Mesendoderm (in vitro differentiated cells): ENCODE data around the gene HIP1.

Experiments used
- DNase-seq: peaks from one replicate; pipeline ENCODE4 v3.0.0; 2013
- H2AK5ac ChIP-seq: 2 replicates; pipeline ENCODE4 v1.6.1; 2013; ENCODE audit warnings: low read length, inconsistent platforms
- H2BK120ac ChIP-seq: 2 replicates; pipeline ENCODE4 v1.6.1; 2013; ENCODE audit warnings: low read depth, mild to moderate bottlenecking, low read length, moderate library complexity, mixed read lengths
- H2BK15ac ChIP-seq: replicated peaks from 2 replicates; pipeline ENCODE4 v1.6.1; 2013; ENCODE audit warnings: low read depth, mild to moderate bottlenecking, moderate library complexity
- H2BK5ac ChIP-seq: 2 replicates; pipeline ENCODE4 v1.6.1; 2013; ENCODE audit warnings: low read length, inconsistent platforms
- H3K18ac ChIP-seq: 2 replicates; pipeline ENCODE4 v1.6.1; 2013; ENCODE audit warnings: mild to moderate bottlenecking, low read length, mixed read lengths
- H3K23ac ChIP-seq: one replicate; pipeline ENCODE4 v1.6.1; 2013; ENCODE audit warnings: low read length
- H3K27ac ChIP-seq: 2 replicates; pipeline ENCODE4 v1.5.1; 2013; ENCODE audit warnings: low read depth, mild to moderate bottlenecking, inconsistent platforms, low read length, moderate library complexity
- H3K27me3 ChIP-seq: 2 replicates; pipeline ENCODE4 v1.6.1; 2013; ENCODE audit warnings: low read length, control low read depth, mild to moderate bottlenecking, inconsistent platforms; ENCODE audit not compliant: insufficient read depth, poor library complexity
- H3K36me3 ChIP-seq: 2 replicates; pipeline ENCODE4 v1.6.1; 2013; ENCODE audit warnings: low read length, inconsistent platforms; ENCODE audit not compliant: control insufficient read depth, insufficient read depth
- H3K4ac ChIP-seq: one replicate; pipeline ENCODE4 v1.6.1; 2013; ENCODE audit warnings: low read depth, mild to moderate bottlenecking, low read length, moderate library complexity
- H3K4me1 ChIP-seq: 2 replicates; pipeline ENCODE4 v1.6.1; 2013; ENCODE audit warnings: low read depth, low read length, inconsistent platforms; ENCODE audit not compliant: control insufficient read depth
- H3K4me2 ChIP-seq: 2 replicates; pipeline ENCODE4 v1.6.1; 2013; ENCODE audit warnings: low read length
- H3K4me3 ChIP-seq: 2 replicates; pipeline ENCODE4 v1.5.1; 2013; ENCODE audit warnings: mild to moderate bottlenecking, low read length
- H3K56ac ChIP-seq: one replicate; pipeline ENCODE4 v1.6.1; 2013; ENCODE audit warnings: low read length
- H3K79me1 ChIP-seq: 2 replicates; pipeline ENCODE4 v1.6.1; 2013; ENCODE audit warnings: low read length, inconsistent platforms
- H3K79me2 ChIP-seq: 2 replicates; pipeline ENCODE4 v1.6.1; 2013; ENCODE audit warnings: mild to moderate bottlenecking, low read length; ENCODE audit not compliant: control insufficient read depth, insufficient read depth
- H3K9ac ChIP-seq: 2 replicates; pipeline ENCODE4 v1.6.1; 2013; ENCODE audit warnings: low read length, inconsistent platforms
- H4K5ac ChIP-seq: one replicate; pipeline ENCODE4 v1.6.1; 2013; ENCODE audit warnings: low read length
- H4K8ac ChIP-seq: one replicate; pipeline ENCODE4 v1.6.1; 2013; ENCODE audit warnings: low read depth, mild to moderate bottlenecking, control low read depth, low read length, moderate library complexity
- WGBS: extraction: QIAGEN DNeasy Blood & Tissue Kit; methylation state at CpG from one replicate; pipeline ENCODE4 v1.1.7; 2013; ENCODE audit warnings: low lambda C conversion rate, missing lambda C conversion rate; ENCODE audit not compliant: insufficient coverage; ENCODE audit errors: extremely low coverage; 5-methylcytosine and 5-hydroxymethylcytosine counted together

Gene HIP1

GRCh38 chr7:75669579-75669978 is 69.2 kb downstream of the HIP1 start:
- Histone ChIP-seq H4K8ac (no peak overlapping the region), H2BK5ac (no peak overlapping the region), H3K4me2 (no peak overlapping the region), H3K4ac (no peak overlapping the region), H3K4me3 (no peak overlapping the region), H3K56ac (no peak overlapping the region), H3K9ac (no peak overlapping the region), H2BK15ac (no peak overlapping the region), H3K36me3 (no peaks in the 10 kb centered on the region), H3K18ac (no peak overlapping the region), H3K79me1 (no peaks in the 10 kb centered on the region), H2BK120ac (no peak overlapping the region), H3K23ac (no peak overlapping the region), H3K4me1 (no peaks in the 10 kb centered on the region), H3K27ac (no peak overlapping the region), H3K27me3 (no peaks in the 10 kb centered on the region), H3K79me2 (no peaks in the 10 kb centered on the region), H4K5ac (no peak overlapping the region), H2AK5ac (no peak overlapping the region)
- DNase-seq: no peak
- WGBS: no CpG with 5 or more reads among the region's 4 CpGs

- no peaks in the 10 kb centered on the region for H3K36me3 ChIP-seq
- no peak overlapping the region for H3K27ac ChIP-seq
- H2BK5ac ChIP-seq: no peak overlapping the region
- H3K4me2 ChIP-seq: no peak overlapping the region
- H3K27me3 ChIP-seq: no peaks in the 10 kb centered on the region
- no peak for DNase-seq
- no peaks in the 10 kb centered on the region for H3K79me2 ChIP-seq
- no peak overlapping the region for H2BK120ac ChIP-seq
- H3K4me3 ChIP-seq: no peak overlapping the region
- H3K23ac ChIP-seq: no peak overlapping the region
- H2BK15ac ChIP-seq: no peak overlapping the region
- WGBS: no CpG with 5 or more reads among the region's 4 CpGs
- no peak overlapping the region for H4K8ac ChIP-seq
- H3K56ac ChIP-seq: no peak overlapping the region
- H2AK5ac ChIP-seq: no peak overlapping the region
- H3K4me1 ChIP-seq: no peaks in the 10 kb centered on the region
- no peak overlapping the region for H3K18ac ChIP-seq
- H3K9ac ChIP-seq: no peak overlapping the region
- no peak overlapping the region for H4K5ac ChIP-seq
- no peaks in the 10 kb centered on the region for H3K79me1 ChIP-seq
- H3K4ac ChIP-seq: no peak overlapping the region
Measured at GRCh38 chr7:75667938-75668337, 70.8 kb downstream of the HIP1 start.

GRCh38 chr7:75663302-75663907 is 75.3 kb downstream of the HIP1 start:
- Histone ChIP-seq H2BK120ac (no peak overlapping the region), H3K4ac (no peak overlapping the region), H3K4me2 (no peak overlapping the region), H3K27me3 (no peaks in the 10 kb centered on the region), H3K23ac (no peak overlapping the region), H2AK5ac (no peak overlapping the region), H3K4me3 (no peak overlapping the region), H4K5ac (no peak overlapping the region), H3K36me3 (no peaks in the 10 kb centered on the region), H3K79me1 (no peaks in the 10 kb centered on the region), H4K8ac (no peak overlapping the region), H3K27ac (no peak overlapping the region), H3K9ac (no peak overlapping the region), H3K18ac (no peak overlapping the region), H3K4me1 (peaks cover 2% of the 10 kb centered on the region), H3K79me2 (no peaks in the 10 kb centered on the region), H2BK15ac (no peak overlapping the region), H3K56ac (no peak overlapping the region), H2BK5ac (no peak overlapping the region)
- WGBS: no CpG with 5 or more reads among the region's 8 CpGs
- DNase-seq: peak; percentile 31

- Histone ChIP-seq H3K4me1 (peaks cover 2% of the 10 kb centered on the region), H3K9ac (no peak overlapping the region), H3K4me3 (no peak overlapping the region), H4K8ac (no peak overlapping the region), H3K79me2 (no peaks in the 10 kb centered on the region), H3K36me3 (no peaks in the 10 kb centered on the region), H3K23ac (no peak overlapping the region), H2AK5ac (no peak overlapping the region), H3K27ac (no peak overlapping the region), H2BK5ac (no peak overlapping the region), H4K5ac (no peak overlapping the region), H3K27me3 (no peaks in the 10 kb centered on the region), H3K4ac (no peak overlapping the region), H3K79me1 (no peaks in the 10 kb centered on the region), H2BK15ac (no peak overlapping the region), H2BK120ac (no peak overlapping the region), H3K18ac (no peak overlapping the region), H3K4me2 (no peak overlapping the region), H3K56ac (no peak overlapping the region)
- WGBS: no CpG with 5 or more reads among the region's 12 CpGs
- DNase-seq: no peak
Measured at GRCh38 chr7:75662579-75663301, 76.0 kb downstream of the HIP1 start.

- Histone ChIP-seq H3K79me2 (no peaks in the 10 kb centered on the region), H3K36me3 (no peaks in the 10 kb centered on the region), H3K4me3 (no peak overlapping the region), H3K56ac (no peak overlapping the region), H3K79me1 (no peaks in the 10 kb centered on the region), H2AK5ac (no peak overlapping the region), H4K5ac (no peak overlapping the region), H2BK15ac (no peak overlapping the region), H3K4me1 (peaks cover 2% of the 10 kb centered on the region), H2BK5ac (no peak overlapping the region), H3K23ac (no peak overlapping the region), H3K27ac (no peak overlapping the region), H3K4ac (no peak overlapping the region), H3K18ac (no peak overlapping the region), H3K4me2 (no peak overlapping the region), H2BK120ac (no peak overlapping the region), H4K8ac (no peak overlapping the region), H3K9ac (no peak overlapping the region), H3K27me3 (no peaks in the 10 kb centered on the region)
- DNase-seq: no peak
- no CpG with 5 or more reads among the region's 13 CpGs for WGBS
Measured at GRCh38 chr7:75660566-75661215, 78.0 kb downstream of the HIP1 start.
